Left colon (tissue), 2 donors: Measurements from ENCODE around the gene LMAN2. TPM values are rescaled to one million over a fixed set of nuclear protein-coding genes. Genes with fewer than 3 reads are reported as not detected.
A peak's percentile ranks its signal among the peaks of the same experiment; 100 is the strongest.
"Not testable (repeated sequence)": the region's sequence is repeated elsewhere in the genome, so short reads cannot be mapped to it uniquely, and the experiment has no call there.

ENCODE experiments used
- ATAC-seq: fragments of 200-7000 bp; cut with Tn5 transposase; one replicate; pipeline ENCODE4 v1.9.1; 2020; ENCODE audit warnings: mild to moderate bottlenecking, moderate library complexity
- DNase-seq, 2 donors: peaks; one replicate each; pipeline ENCODE4 v3.0.0-alpha.2; 2020
- intact Hi-C, 2 donors: fragments of 100-400 bp; cut with DNase I in 1 of 2; cut with micrococcal nuclease in 1 of 2; formaldehyde crosslinking; loops; one replicate each; pipeline versions ENCODE4 v1.11.2 to v1.14.0; 2022; cut with DNase I, micrococcal nuclease
- total RNA-seq, 2 donors: library from RNA; stranded (reverse); fragmentation: NEBNext Ultra II Directional; extraction: Animal tissue kit (Norgen Biotek cat#: 25700); gene quantifications; one replicate each; pipeline ENCODE4 v1.2.1, GENCODE V29; 2021
- donor health status: DM: no; HTN: no; CAD: no.
- donor health status: DM: yes; HTN: yes; CAD: no.

LMAN2 gene
- total RNA-seq, 2 donors from 2014 or later, result 139 to 141 TPM

GRCh38 chr5:177367981-177368868 lies 16.8 kb upstream of the LMAN2 start:
- DNase-seq, result no peak
- intact Hi-C loops, result loop anchor here in 1 of 2 donors (10.0 kb wide), 1 partner anchor 53 kb away; the partner anchor contains the start of gene MXD3
- ATAC-seq, result no peak

DNA sequence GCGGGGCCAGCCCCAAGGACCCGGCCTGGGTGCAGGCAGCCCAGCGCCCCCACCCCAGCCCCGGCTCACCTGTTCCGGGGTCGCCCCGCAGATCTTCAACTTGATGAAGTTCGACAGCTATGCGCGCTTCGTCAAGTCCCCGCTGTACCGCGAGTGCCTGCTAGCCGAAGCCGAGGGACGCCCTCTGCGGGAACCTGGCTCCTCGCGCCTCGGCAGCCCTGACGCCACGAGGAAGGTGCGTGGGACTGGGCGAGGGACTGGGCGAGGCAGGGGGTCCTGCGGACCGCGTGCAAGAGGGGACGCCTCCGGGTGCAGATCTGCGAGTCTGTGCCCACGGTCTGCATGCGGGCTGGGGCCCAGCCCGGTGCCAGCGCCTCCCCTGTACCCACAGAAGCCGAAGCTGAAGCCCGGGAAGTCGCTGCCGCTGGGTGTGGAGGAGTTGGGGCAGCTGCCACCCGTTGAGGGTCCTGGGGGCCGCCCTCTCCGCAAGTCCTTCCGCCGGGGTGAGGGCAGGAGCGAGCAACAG lies 15.9 kb upstream of the LMAN2 start:
- intact Hi-C loops, result loop anchor here in 1 of 2 donors (10.0 kb wide), 1 partner anchor 53 kb away; the partner anchor contains the start of gene MXD3
- ATAC-seq, result peak; percentile 8
- DNase-seq, result no peak

- intact Hi-C loops, result loop anchor here in 1 of 2 donors (10.0 kb wide), 1 partner anchor 52 kb away; the partner anchor contains the start of gene MXD3
- DNase-seq (peak; percentile 90 to 92), ATAC-seq (peak; percentile 67)
Observed at GRCh38 chr5:177366528-177367322, 15.3 kb upstream of the LMAN2 start.

- intact Hi-C loops, result loop anchor here in 1 of 2 donors (10.0 kb wide), 1 partner anchor 51 kb away; the partner anchor contains the start of gene MXD3
- ATAC-seq (no peak), DNase-seq (no peak)
Observed at GRCh38 chr5:177365845-177366527, 14.5 kb upstream of the LMAN2 start.

DNA sequence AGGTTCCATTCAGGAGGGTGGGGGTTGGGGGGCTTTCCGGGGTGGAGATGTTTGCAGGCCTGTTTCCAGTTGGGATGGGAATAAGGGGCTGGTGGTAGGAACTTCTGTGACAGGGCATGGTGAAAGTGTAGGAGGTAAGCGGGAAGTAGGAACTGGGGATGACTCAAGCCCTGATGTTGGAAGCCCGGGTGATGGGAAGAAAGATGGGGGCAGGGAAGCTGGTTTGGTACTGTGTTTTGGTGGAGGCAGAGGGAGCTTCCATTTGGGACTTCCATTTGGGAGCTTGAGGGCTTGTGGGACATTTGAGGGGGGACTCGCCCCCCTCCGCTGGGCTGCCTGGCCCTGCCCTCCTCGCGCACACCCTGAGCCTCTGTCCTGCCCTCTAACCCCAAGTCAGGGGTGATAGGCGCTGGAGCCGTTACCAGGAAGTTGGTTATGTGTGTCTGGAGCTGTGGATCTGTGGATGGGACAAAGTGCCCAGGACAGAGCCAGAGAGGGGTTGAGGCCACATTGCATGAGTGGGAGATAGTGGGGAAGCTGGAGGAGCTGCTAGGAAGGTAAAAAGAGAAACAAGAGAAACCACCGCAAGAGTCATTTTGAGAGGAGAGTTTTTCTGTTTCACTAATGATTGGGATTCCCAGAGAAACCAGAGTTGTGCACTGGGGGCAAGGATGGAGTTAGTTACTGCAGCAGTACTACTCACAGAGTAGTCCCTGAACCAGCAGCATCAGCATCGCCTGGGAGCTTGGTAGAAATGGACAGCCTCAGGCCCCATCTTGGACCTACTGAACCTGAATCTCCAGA lies 12.9 kb upstream of the LMAN2 start:
- DNase-seq (no peak), ATAC-seq (no peak)
- intact Hi-C loops, result loop anchor here in 1 of 2 donors (10.0 kb wide), 1 partner anchor 50 kb away; the partner anchor contains the start of gene MXD3

DNA sequence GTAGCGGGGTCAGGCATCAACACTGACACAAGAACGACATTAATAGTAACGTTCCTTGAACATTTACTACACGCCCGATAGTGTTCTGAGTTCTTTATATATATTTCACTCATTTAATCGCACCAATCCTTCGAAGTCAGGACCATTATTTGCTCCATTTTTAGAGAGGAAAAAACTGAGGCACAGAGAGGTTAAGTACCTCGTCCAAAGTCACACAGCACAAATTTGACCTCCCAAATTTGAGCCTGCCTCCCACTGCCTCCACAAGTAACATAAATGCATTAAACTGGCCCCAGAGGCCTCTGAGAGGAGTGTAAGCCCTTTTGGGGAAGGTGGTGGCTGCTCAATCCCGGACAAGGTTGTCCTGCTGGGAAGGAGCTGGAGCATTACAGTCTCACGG lies 12.1 kb upstream of the LMAN2 start:
- no peak for DNase-seq
- intact Hi-C loops, result loop anchor here in 1 of 2 donors (10.0 kb wide), 1 partner anchor 49 kb away; the partner anchor contains the start of gene MXD3

GRCh38 chr5:177362610-177363507 lies 11.4 kb upstream of the LMAN2 start:
- intact Hi-C loops, result loop anchor here in 1 of 2 donors (10.0 kb wide), 1 partner anchor 48 kb away; the partner anchor contains the start of gene MXD3
- ATAC-seq (peak; percentile 75), DNase-seq (peak; percentile 70 to 81)

More for the DNA sequence above, 12.1 kb upstream of the LMAN2 start:
- no peak for ATAC-seq

DNA sequence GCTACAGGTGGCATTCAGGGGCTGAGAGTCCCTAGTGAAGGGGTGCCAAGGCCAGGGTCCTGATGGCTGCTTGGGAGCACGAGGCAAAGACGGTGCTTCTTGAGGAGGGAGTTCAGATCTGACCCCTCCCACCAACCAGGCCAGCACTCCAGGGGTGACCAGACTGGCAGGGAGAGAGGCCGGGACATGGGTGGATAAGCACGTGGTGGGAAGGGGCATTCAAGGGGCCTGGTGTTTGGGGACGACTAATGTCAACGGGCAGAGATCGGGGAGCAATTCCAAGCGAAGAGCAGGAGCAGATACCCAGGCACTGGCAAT lies 10.8 kb upstream of the LMAN2 start:
- DNase-seq (no peak), ATAC-seq (no peak)
- intact Hi-C loops, result loop anchor here in 1 of 2 donors (10.0 kb wide), 1 partner anchor 47 kb away; the partner anchor contains the start of gene MXD3

DNA sequence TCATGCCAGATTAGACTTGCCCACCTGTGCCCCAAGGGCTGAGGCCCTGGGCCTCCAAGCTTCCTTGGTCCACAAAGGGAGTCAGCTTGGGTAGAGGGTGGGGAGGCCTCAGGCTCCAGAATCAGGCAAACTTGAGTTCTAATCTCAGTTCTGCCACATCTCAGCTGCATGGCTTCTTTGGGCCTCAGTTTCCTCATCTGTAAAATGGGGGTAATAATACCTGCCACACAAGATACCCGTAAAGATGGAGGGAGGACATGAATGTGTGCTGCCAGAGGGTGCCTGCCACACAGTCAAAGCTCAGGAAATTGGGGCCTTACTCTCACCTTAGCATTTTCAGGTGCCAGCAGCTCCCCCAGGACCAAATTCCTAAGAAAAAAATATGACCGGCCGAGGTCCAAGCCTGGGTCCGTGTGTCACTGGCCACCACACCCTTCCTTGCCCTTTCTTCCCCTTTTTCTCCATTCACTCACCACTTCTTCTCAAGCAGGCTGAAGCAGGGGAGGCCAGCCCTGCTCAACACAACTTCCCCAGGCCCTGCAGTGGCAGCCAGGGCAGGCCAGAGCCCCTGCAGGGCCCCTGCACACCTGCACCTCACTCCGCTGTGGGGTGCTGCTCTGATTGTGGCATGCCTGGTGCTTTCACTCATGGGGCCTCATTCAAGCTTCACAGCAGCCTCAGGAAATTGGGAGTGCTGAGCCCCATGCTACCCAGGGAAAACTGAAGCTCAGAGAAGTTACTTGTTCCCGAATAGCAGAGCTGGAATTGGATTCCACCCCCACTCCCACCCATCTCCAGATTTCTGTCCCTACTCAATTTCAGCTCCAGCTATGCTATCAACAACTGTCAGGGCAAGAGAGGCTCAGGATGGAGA lies 10.2 kb upstream of the LMAN2 start:
- DNase-seq (no peak), ATAC-seq (no peak)
- intact Hi-C loops, result loop anchor here in 1 of 2 donors (10.0 kb wide), 1 partner anchor 47 kb away; the partner anchor contains the start of gene MXD3

GRCh38 chr5:177360740-177361139 lies 9.3 kb upstream of the LMAN2 start:
- not testable (repeated sequence) for ATAC-seq, DNase-seq
- intact Hi-C loops, result loop anchor here in 1 of 2 donors (10.0 kb wide), 1 partner anchor 46 kb away; the partner anchor contains the start of gene MXD3

GRCh38 chr5:177359860-177360259 lies 8.4 kb upstream of the LMAN2 start:
- DNase-seq, result no peak
- no peak for ATAC-seq
- intact Hi-C loops, result loop anchor here in 1 of 2 donors (10.0 kb wide), 1 partner anchor 45 kb away; the partner anchor contains the start of gene MXD3

GRCh38 chr5:177359451-177359851 lies 8.0 kb upstream of the LMAN2 start:
- intact Hi-C loops, result no loop called here

GRCh38 chr5:177358370-177358819 lies 6.9 kb upstream of the LMAN2 start:
- DNase-seq, result no peak
- ATAC-seq, result no peak
- intact Hi-C loops, result no loop called here

More at GRCh38 chr5:177359451-177359851, 8.0 kb upstream of the LMAN2 start:
- DNase-seq, result no peak
- no peak for ATAC-seq

DNA sequence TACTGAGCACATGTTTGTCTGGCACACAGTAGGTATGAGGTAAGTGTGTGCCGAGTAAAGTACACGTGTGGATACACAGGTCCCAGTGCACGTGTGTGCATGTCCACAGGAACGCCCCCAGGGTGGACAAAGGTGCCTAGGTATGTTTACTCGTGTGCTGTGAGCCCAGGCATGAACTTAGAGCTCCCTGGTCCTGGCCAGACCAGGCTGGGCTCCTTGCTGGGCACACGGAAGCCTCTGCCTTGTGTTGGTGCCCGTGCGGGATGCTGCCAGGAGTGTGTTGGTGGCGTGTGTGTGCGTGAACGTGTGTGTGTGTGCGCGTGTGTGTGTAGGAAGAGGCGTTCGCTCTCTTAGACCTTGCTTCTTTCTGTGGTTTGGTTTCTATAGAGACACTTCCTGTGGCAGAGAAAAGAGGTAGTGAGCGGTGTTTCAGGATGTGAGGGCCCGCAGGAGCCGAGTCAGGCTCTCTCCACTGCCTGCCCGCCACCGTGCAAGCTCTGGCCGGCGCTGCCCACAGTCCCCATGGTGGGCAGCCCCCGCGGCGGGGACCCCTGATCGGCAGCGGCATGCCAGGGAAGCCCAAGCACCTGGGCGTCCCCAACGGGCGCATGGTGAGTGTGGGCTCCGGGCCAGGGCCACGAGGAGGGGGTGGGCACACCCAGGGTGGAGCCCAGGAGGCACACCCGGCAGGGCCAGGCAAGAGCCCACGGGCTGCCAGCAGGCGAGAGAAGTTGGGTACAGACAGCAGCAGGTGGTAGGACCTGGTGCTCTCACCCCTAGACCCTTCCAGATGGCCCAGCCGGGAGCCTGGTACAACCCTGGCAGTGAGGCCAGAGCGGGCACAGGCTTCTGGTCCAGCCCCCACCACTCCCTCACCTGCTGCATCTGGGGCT lies 6.2 kb upstream of the LMAN2 start, which contains the start of gene RGS14:
Gene RGS14, plus strand, starts transcription at position 466 of the 893 bp plus-strand sequence. Its CDS starts 101 bp downstream, at position 567.
- ATAC-seq (peak; percentile 74), DNase-seq (peak; percentile 50 to 69)
- intact Hi-C loops, result no loop called here
